ENCODE data around the gene GJC3. TPM values are rescaled to one million over a fixed set of nuclear protein-coding genes. Genes with fewer than 3 reads are reported as not detected.

GJC3 gene
- total RNA-seq, 1 experiment from 2014 or later = 0.18 TPM

Other genes starting within 250 kb of the GJC3 start
- gene CYP3A5, start 249.6 kb downstream of the GJC3 start, total RNA-seq (2014; rRNA removed) = not detected in 2 replicates
- gene CYP3A7, start 194.4 kb downstream of the GJC3 start, total RNA-seq (2014; rRNA removed) = not detected in 2 replicates
- gene CYP3A4, start 145.4 kb downstream of the GJC3 start, total RNA-seq (2014; rRNA removed) = not detected in 2 replicates
- gene CYP3A43, start 101.6 kb downstream of the GJC3 start, total RNA-seq (2014; rRNA removed) = not detected in 2 replicates
- 0.18 TPM in 1 of 2 replicates, not detected in the other for gene OR2AE1, start 52.6 kb downstream of the GJC3 start, total RNA-seq (2014; rRNA removed)
- 11.1 and 13.9 TPM in 2 replicates for gene TRIM4, start 10.1 kb downstream of the GJC3 start, total RNA-seq (2014; rRNA removed)
- gene AZGP1, start 46.4 kb upstream of the GJC3 start, total RNA-seq (2014; rRNA removed) = 0.18 TPM in 1 of 2 replicates, not detected in the other
- gene ZKSCAN1, start 86.0 kb upstream of the GJC3 start, total RNA-seq (2014; rRNA removed) = 13.6 and 13.9 TPM in 2 replicates
- gene ZSCAN21, start 120.2 kb upstream of the GJC3 start, total RNA-seq (2014; rRNA removed) = 4.7 and 7.3 TPM in 2 replicates
- 16.5 and 18.0 TPM in 2 replicates for gene ZNF3, start 152.1 kb upstream of the GJC3 start, total RNA-seq (2014; rRNA removed)
- 95.7 and 110 TPM in 2 replicates for gene COPS6, start 159.3 kb upstream of the GJC3 start, total RNA-seq (2014; rRNA removed)
- gene MCM7, start 171.8 kb upstream of the GJC3 start, total RNA-seq (2014; rRNA removed) = 208 and 226 TPM in 2 replicates
- gene AP4M1, start 172.0 kb upstream of the GJC3 start, total RNA-seq (2014; rRNA removed) = 17.9 and 23.9 TPM in 2 replicates
- 51.4 and 58.6 TPM in 2 replicates for gene TAF6, start 189.7 kb upstream of the GJC3 start, total RNA-seq (2014; rRNA removed)
- gene CNPY4, start 190.0 kb upstream of the GJC3 start, total RNA-seq (2014; rRNA removed) = 7.5 and 11.6 TPM in 2 replicates
- gene MBLAC1, start 197.3 kb upstream of the GJC3 start, total RNA-seq (2014; rRNA removed) = 2.7 and 4.3 TPM in 2 replicates
- gene LAMTOR4, start 219.3 kb upstream of the GJC3 start, total RNA-seq (2014; rRNA removed) = 107 and 146 TPM in 2 replicates
- 19.2 and 20.3 TPM in 2 replicates for gene TRAPPC14, start 229.1 kb upstream of the GJC3 start, total RNA-seq (2014; rRNA removed)
- 0.23 and 1.1 TPM in 2 replicates for gene GAL3ST4, start 239.0 kb upstream of the GJC3 start, total RNA-seq (2014; rRNA removed)
- gene GPC2, start 247.8 kb upstream of the GJC3 start, total RNA-seq (2014; rRNA removed) = 1.6 and 2.3 TPM in 2 replicates
- gene STAG3, start 248.3 kb upstream of the GJC3 start, total RNA-seq (2014; rRNA removed) = 0.07 and 1.2 TPM in 2 replicates

All from PC-3 (cell line).